HG03521 (cell line): Measurements from ENCODE around the gene BEX3.
"Not testable (repeated sequence)": the region's sequence is repeated elsewhere in the genome, so short reads cannot be mapped to it uniquely, and the experiment has no call there.

Experiments
- ATAC-seq: cut with Tn5 transposase; IDR thresholded peaks from one replicate; pipeline ENCODE4 v1.9.1; 2021; ENCODE audit warnings: mild to moderate bottlenecking, moderate library complexity; ENCODE audit not compliant: unreplicated experiment

BEX3 gene

DNA sequence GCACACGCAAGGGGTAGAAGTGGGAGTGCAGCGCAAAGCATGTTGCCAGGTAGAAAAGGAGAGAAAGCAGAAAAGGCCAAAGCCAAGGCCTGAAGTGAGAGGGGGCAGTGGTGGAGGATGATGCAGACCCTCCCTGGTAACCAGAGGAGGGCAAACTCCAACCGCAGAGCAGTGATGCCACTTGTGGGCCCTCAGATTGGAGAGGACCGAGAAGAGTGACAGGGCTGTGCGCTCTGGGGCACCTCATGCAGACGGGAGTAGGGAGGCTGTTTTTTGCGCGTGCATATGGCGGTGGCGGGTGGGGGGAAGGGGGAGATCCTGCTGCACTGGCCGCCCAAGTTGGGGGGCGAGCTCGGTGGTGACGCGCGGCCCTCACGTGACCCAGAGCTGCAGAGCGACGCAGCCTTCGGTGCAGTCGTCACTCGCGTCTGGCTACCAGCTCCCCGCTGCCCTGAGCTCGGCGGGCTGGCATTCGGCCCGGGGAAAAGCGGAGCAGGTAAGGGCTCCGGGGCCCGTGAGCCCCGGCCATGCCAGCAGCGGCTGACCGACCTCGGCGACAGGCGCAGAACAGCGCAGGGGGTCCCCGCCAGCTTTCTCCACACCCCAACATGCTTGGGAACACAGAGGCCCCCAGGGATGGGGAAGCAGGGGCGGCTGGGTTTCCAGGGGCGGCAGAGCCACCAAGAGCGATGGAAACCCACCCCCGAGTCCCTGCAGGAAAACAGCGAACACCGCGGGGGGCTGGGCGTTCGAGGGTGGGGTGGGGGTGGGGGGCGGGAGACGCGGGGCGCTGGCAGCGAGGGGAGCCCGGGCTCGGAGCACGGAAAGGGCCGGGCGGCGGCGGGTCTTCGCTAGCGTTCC lies at the start of gene BEX3:
BEX3 (plus strand) TSS at position 421 of the 861 bp plus-strand sequence. CDS start 984 bp downstream, outside the sequence.
- no peak for ATAC-seq

DNA sequence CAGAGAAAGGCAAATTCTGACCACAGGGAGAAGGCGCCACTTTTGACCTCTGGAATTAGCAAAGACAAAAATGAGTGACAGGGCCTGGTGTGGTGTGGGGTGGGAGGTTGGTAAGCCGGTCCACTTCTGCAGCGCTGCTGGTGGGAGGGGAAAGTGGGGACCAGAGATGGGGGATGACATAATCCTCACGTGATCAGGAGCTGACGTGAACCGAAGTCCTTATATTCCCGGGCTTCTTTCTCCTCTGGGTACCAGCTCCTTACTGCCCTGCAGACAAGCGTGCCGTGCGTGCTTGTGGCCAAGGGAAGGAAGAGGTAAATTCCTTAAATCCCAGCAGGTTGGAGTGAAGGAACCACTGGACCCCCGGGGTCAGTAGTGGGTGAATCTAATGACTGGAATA lies 46.3 kb upstream of the BEX3 start, which contains the start of gene TCEAL7:
TCEAL7 (plus strand) TSS at position 249 of the 400 bp plus-strand sequence. CDS start 1,165 bp downstream, outside the sequence.
- ATAC-seq: no peak

DNA sequence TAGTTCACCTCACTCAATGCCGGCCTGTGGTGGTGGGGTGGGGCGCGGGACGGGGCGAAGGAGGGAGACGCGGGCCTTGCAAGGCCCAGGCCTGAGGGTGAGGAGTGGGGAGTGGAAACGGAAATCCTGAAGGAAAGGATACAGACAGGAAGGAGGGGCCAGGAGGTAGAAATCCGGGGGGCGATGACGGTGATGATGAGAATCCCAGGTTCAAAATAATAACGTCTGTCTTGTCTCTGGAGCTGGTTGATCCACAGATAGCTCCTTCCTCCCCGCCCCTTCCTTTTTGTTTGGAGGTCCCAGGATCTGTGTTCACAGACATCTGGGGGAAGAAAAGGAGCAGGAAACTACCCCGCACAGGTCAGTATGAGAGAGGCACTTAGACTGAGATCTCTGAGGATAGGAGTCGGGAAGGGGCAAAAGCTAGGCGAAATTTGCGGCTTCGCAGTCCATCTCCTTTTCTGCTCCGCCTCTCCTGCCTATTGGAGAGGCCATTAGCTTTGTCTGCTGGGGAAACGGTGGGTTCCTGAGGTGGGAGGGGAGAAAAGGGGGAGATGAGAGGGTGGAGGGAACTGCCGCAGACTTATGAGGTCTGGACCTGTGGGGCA lies 45.6 kb upstream of the BEX3 start:
- no peak for ATAC-seq

DNA sequence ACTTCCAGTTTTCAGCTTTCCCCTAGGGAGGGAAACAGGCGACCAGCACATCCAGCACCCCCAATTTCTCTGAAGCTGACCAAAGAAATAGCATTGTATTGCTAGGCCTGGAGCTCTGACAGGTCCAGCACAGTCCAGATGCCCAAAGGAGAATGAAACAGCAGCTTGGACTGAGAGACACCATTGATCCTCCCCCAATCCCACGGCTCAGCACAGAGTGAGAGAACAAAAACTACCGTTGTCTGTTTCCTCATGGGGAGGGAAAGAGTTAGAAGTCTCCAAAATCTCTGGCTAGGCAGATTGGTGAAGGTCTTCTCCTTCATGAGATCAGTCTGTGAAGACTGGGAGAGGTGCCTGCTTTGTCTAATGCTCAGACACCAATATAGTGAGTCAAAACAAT lies 37.7 kb upstream of the BEX3 start:
- no peak for ATAC-seq

DNA sequence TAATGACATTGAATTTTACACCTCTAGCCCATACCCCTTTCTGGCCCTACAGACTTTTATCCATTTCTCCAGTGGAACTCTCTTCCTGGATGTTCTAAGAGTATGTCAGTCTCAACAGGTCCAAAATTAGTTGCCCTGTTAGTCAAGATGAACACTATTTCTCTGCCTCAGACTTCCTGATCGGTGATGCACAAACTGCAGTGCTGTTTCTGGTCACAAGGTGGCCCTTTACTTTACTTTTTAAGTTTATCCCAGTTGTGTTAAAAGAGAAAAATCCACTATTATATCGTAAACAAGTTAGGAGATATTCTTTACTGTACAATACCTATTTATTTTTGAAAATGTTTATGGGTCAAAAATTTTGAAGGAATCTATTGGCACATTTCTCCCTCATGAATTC lies 33.2 kb upstream of the BEX3 start:
- ATAC-seq: no peak

DNA sequence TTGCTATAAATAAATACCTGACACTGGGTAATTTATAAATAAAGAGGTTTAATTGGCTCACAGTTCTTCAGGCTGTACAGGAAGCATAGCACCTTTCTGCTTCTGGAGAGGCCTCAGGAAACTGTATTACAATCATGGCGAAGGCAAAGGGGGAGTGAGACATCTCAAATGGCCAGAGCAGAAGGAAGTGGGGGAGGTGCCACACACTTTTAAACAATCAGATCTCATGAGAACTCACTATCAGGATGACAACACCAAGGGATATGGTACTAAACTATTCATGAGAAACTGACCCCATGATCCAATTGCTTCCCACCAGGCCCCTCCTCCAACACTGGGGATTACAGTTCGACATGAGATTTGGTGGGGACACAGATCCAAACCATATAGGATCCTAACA lies 31.7 kb upstream of the BEX3 start:
- no peak for ATAC-seq

DNA sequence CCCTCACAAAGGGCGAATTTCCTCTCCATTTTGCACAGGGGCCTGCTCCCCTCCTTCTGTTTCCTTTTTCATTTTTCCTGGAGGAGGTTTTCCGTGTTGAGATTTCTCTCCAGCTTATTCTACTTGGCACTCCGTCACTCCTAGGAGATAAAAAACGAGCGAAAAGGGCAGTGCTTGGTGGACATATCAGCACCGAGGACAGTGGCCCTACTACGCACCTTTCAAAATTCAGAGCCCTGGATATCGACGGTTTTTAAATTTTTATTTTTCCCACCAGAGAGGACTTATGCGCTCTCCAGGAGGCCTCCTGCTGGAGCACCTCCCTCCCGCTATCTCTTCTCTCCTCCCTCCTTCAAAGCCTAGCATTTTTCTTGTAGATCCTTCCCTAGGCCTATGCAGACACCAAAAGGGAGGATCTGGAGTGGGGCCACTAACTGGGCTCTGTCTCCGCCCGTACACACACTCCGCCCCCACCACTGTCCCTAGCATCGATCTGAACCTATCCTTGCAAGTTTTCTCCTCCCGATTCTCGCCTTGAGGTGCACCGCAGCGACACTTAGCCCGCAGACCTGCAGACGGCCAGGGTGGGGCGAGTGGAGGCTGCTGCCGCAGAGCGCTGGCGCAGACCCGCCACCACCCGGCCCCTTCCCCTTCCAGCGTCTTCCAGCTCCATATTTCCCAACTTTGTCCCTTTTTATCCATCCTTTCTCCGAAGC lies 28.5 kb upstream of the BEX3 start:
- ATAC-seq: no peak

DNA sequence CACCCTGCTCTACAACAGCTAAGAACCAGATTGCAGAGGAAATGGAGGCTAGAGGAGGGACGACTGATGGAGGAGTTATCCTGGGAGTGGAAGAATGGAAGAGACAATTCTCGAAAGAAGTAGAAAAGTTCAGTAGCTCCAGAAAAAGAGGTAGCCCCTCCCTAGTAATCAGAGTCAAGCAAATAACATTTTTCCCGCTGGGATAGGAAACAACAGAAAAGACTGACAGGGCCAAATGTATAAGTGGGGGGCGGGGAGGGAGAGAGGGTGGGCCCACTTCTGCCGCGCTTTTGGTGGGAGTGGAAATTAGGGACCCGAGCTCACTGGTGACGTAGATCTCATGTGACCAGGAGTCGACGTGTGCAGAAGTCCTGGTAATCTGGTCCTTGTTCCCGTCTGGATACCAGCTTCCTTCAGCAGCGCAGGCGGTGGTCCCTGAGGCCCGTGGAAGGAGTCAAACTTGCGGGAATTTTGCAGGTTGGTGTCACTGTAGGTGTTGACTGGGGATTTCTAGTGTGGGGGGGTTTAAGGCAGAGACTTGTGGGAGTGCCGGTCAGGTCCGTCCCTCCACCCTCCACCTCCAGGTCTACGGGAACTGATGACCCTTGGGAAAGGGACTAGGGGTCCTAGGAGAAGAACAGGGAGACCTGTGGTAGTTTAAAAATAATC lies 20.1 kb upstream of the BEX3 start, which contains the start of gene TCEAL9:
TCEAL9 (plus strand) TSS at position 377 of the 669 bp plus-strand sequence. CDS start 1,179 bp downstream, outside the sequence.
- ATAC-seq: no peak

DNA sequence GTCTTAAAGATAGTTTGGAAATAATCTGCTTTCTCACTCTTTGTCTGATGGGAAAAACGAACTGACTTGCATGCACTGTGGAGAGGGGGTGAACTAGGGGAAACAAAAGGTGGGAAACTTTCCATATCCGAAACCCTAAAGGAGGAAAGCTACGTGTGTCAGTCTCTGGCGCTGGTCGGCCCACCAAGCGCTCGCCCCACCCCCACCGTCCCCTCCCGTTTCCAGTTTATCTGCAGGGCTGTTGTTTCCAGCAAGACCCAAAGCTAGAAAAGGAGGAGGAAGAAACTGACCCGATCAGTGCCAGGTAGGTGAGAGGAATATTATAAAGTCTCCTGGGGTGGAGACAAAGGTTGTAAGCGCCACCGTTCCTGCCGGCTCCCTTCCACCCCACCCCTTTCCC lies 19.5 kb upstream of the BEX3 start:
- ATAC-seq: no peak

DNA sequence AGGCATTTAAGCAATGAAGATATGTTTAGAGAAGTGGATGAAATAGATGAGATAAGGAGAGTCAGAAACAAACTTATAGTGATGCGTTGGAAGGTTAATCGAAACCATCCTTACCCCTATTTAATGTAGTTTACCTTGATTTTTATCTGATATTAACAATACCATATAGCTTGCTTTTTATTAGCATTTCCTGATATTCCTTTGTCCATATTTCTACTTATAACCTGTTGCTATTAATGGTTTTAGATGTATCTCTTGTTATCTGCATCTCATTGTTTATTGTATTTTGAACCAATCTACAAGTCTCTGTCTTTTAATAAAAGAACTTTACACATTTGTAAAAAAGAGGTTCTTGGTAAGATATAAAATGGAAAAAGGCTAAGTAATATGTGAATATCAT lies 18.5 kb upstream of the BEX3 start:
- no peak for ATAC-seq

DNA sequence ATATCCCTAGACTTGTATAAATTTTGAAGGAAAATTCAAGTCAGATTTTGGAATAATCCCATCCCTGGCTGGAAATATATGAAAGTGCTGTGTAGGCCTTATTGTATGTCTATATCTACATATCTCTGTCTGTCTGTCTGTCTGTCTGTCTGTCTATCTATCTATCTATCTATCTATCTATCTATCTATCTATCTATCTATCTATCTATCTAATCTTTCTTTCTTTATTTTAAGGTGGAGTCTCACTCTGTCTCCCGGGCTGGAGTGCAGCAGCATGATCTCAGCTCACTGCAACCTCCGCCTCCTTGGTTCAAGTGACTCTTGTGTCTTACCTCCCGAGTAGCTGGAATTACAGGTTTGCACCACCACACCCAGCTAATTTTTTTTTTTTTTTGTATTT lies 16.7 kb upstream of the BEX3 start:
- not testable (repeated sequence) for ATAC-seq

DNA sequence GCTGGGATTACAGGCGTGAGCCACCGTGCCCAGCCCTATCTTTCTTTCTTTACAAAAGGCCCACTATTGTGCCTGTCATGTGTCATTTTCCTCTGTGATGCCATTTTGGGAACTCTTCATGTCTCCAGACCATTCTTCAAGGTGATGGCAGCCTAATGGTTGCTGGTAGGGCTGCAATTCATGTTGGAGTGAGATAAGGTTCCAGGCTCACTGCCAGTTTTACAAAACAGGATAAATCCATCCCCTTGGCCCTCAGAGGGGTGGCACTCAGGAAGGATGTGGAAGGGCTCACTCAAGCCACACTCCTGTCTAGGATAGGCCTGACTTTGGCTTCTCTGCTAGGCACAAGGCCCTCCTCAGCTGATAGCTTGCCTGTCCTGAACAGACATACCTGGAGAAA lies 16.2 kb upstream of the BEX3 start:
- ATAC-seq: no peak

DNA sequence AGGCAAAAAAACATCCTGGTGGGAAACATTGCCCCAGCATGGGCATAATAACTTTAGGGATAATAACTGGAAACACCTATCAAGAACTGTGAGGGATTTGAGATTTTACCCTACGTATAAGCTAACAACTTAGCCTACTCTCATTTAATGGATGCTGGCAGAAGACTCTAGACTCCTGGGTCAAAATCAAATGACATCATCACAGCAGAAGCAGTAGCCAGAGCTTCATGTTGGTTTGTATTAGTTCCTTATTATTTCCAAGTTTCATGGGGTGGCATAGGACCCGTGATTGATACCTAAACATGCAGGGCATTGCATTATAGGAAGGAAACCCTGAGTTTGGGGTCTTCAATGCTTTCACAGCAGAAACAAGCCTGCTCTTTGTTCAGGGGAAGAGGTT lies 15.4 kb upstream of the BEX3 start:
- ATAC-seq: no peak

DNA sequence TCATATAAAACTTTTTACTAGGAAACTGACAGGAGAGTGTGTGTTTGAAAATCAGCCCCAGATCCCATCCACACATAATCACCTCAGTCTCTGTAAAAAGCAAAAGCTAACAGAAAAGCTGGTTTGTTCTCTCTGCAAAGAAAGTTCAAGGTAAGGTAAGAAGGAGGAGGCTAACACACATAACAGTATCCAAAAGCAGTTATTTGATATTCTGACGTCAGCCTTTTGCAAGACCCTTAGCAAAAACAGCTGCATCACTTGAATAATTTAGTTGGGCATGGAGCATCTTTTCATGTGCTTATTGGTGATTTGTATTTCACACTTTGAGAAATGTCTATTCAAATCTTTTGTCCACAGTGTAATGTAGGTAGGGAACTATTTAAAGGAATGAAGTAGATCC lies 14.5 kb upstream of the BEX3 start:
- no peak for ATAC-seq

DNA sequence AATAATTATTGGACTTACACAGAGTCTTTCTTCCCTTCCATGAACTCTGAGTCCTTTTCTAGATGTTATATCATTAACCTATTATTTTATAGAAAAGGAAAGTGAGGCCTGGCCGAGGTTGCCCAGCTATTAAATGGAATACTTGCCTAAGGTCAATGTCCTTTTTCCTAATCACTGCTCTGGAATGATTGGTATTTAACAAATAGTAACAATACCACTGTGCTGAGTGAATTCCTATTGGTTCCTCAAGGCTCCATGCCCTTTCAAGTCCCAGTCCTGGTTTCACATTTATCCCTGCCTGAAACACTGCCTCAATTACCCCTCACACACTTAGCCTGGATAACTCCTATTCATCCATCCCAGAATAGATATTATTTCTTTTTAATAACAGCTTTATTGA lies 13.9 kb upstream of the BEX3 start:
- ATAC-seq: no peak

DNA sequence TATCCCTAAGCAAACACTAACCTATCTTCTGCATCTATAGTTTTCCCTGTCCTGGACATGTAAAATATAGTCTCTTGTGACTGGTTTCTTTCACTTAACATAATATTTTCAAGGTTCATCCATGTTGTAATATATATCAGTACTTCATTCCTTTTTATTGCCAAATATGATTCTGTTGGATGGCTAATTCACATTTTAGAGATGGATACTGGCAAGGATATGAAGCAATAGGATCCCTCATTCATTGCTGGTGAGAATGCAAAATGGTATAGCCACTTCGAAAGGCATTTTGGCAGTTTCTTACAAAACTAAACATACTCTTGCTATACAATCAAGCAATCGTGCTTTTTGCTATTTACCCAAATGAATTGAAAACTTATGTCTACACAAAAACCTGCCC lies 13.3 kb upstream of the BEX3 start:
- ATAC-seq: no peak

DNA sequence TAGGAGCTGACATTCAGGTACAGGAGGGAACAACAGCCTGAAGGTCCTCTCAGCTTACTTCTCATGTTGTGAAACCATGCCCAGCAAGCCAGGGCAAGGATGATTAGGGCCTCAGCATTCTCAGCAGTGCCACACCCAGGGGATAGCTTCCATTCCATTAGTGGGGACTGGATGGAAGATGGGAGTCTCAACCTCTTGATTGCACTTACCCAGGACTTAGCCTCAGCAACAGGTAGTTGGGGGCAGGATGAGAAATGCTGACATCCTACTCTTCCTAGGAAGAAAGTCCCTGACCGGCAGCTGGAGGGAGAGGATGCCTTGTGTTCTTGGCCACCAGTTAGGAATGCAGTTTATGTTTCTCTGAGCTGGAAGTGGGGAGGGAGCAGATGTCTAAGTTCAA lies 8.8 kb upstream of the BEX3 start:
- no peak for ATAC-seq

DNA sequence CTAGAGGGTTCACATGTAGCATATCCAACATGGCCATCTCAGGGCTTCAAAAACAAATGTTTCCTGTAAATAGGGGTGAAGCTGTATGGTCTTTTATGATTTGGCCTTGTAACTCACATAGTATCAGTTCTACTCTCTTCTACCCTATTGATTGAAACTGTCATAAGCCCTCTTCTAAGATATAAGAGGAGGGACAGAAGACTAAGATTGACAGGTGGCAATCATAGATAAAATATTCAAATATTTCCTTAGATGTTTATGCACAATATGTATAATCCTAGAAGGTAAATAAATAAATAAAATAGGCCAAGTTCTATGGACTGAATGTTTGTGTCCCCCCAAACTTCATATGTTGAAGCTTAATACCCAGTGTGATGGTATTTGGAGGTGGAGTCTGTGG lies 6.9 kb upstream of the BEX3 start:
- no peak for ATAC-seq

DNA sequence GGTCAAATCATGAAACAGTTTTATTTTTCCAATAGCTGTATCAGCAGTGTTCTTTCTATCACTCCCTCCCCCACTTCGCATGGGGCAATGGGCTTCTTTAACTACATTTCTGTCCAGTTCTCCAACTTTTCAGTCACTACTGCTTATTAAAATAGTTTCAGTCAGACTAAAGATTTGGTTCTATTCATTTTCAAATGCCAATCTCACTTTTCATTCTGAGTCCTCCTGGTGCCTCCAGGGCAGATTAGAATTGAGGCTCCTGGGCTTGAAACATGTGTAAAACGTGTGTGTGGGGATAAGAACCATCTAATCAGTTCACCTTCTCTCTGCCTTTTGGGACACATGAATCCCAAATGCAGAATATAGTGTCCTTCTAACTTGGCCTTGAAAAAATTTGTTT lies 3.5 kb upstream of the BEX3 start:
- no peak for ATAC-seq

DNA sequence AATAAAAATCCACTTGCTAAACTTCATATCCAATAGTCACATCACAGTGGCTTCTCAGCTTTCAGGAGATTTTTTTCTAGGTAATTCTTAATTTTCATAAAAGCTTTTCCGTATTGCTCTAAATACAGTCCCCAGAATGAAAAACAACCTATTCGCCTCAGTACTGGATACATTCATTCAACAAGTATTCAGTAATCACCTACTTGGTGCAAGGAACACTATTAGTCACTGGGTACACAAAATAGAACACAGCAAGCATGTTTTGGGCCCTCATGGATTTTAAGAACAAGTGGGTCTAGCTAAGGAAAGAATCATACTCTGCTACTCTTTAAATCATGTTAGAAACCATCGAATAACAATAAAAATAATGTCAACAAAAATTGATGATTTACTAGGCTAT lies 2.8 kb upstream of the BEX3 start:
- ATAC-seq: no peak

DNA sequence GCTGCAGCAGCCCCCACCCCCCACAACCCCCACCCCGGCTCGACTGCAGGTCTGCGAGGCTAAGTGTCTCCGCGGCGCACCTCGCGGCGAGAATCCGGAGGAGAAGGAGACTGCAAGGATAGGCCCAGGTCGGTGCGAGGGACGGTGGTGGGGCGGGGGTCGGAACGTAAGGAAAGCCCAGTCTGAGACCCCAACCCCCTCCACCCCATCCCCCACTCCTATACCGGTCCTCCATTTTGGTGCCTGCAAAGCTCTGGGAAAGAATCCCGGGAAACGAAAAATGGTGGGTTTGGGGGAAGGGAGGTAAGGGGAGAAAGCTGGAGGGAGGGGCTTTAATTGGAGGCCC lies 614 bp downstream of the BEX3 start:
- ATAC-seq: no peak
